GM19324 (cell line): Measurements from ENCODE around the gene PTPN22.
"Not testable (repeated sequence)": the region's sequence is repeated elsewhere in the genome, so short reads cannot be mapped to it uniquely, and the experiment has no call there.

ENCODE experiments used
- ATAC-seq: cut with Tn5 transposase; IDR thresholded peaks from one replicate; pipeline ENCODE4 v1.9.1; 2021; ENCODE audit warnings: mild to moderate bottlenecking, moderate library complexity; ENCODE audit not compliant: unreplicated experiment, low FRiP score

The PTPN22 gene

GRCh38 chr1:113854234-113854633 lies 17.3 kb downstream of the PTPN22 start:
- ATAC-seq, result no peak

GRCh38 chr1:113852694-113853093 lies 18.8 kb downstream of the PTPN22 start:
- ATAC-seq, result not testable (repeated sequence)

- no peak for ATAC-seq
Measured at GRCh38 chr1:113850127-113850796, 21.2 kb downstream of the PTPN22 start.

- no peak for ATAC-seq
Measured at GRCh38 chr1:113849072-113849471, 22.4 kb downstream of the PTPN22 start.

- ATAC-seq, result no peak
Measured at GRCh38 chr1:113846391-113847035, 25.0 kb downstream of the PTPN22 start.

GRCh38 chr1:113836534-113836933 lies 35.0 kb downstream of the PTPN22 start:
- ATAC-seq, result no peak

- no peak for ATAC-seq
Measured at GRCh38 chr1:113835686-113836290, 35.7 kb downstream of the PTPN22 start.

- no peak for ATAC-seq
Measured at GRCh38 chr1:113834716-113835115, 36.8 kb downstream of the PTPN22 start.

- no peak for ATAC-seq
Measured at GRCh38 chr1:113830039-113830438, 41.5 kb downstream of the PTPN22 start.

- no peak for ATAC-seq
Measured at GRCh38 chr1:113821916-113822315, 49.6 kb downstream of the PTPN22 start.

GRCh38 chr1:113818578-113818977 lies 52.9 kb downstream of the PTPN22 start:
- ATAC-seq, result no peak

GRCh38 chr1:113813218-113813617 lies 58.3 kb downstream of the PTPN22 start:
- ATAC-seq, result no peak

GRCh38 chr1:113812661-113813135 lies 58.8 kb downstream of the PTPN22 start:
- ATAC-seq, result no peak

GRCh38 chr1:113811888-113812660 lies 59.4 kb downstream of the PTPN22 start, which contains the start of gene RSBN1:
RSBN1 (minus strand) TSS chr1:113812476; CDS start chr1:113812412, 64 bp downstream.
- peak; percentile 92 for ATAC-seq

GRCh38 chr1:113811156-113811887 lies 60.2 kb downstream of the PTPN22 start:
- peak; percentile 1 for ATAC-seq

- ATAC-seq, result no peak
Measured at GRCh38 chr1:113809670-113810602, 61.6 kb downstream of the PTPN22 start.

GRCh38 chr1:113808450-113809195 lies 62.9 kb downstream of the PTPN22 start:
- no peak for ATAC-seq

GRCh38 chr1:113805639-113806038 lies 65.9 kb downstream of the PTPN22 start:
- ATAC-seq, result no peak

GRCh38 chr1:113805256-113805531 lies 66.3 kb downstream of the PTPN22 start:
- no peak for ATAC-seq
